SU-DHL-6 (cell line): ENCODE data around the gene SNCA.

Experiments
- CTCF ChIP-seq: fragments of 200-600 bp; sonication (generic); IDR thresholded peaks from one replicate; pipeline ENCODE4 v1.5.1; 2017; ENCODE audit warnings: antibody characterized with exemption, mild to moderate bottlenecking, low read length, moderate library complexity; ENCODE audit not compliant: insufficient read depth, poor library complexity, severe bottlenecking
- EZH2phosphoT487 ChIP-seq: fragments of 200-600 bp; sonication (generic), shearing (Covaris generic); conservative IDR thresholded peaks from 2 replicates; pipeline ENCODE4 v1.6.1; 2018; ENCODE audit warnings: mild to moderate bottlenecking, antibody characterized with exemption, low read length, moderate library complexity, mixed read lengths

GRCh38 chr4:89813197-89813596 lies 23.8 kb downstream of the SNCA start:
- TF ChIP-seq CTCF (no peak), EZH2phosphoT487 (no peak)
